CD4-positive, alpha-beta T cell (primary cell): Measurements from ENCODE around the gene RNF144B. TPM values are rescaled to one million over a fixed set of nuclear protein-coding genes. Genes with fewer than 3 reads are reported as not detected.
"Not testable (repeated sequence)": the region's sequence is repeated elsewhere in the genome, so short reads cannot be mapped to it uniquely, and the experiment has no call there.

ENCODE experiments used
- ATAC-seq: fragments of 200-7000 bp; cut with Tn5 transposase; one replicate; pipeline ENCODE4 v1.10.0; 2022; ENCODE audit warnings: mild to moderate bottlenecking; ENCODE audit not compliant: poor library complexity
- CTCF ChIA-PET: fragments of 350-600 bp; sonication (Branson Sonifier 250); formaldehyde crosslinking; loops from one replicate; lab custom pipeline; 2021; ENCODE audit warnings: antibody characterized with exemption, inconsistent platforms; lab: Charles Lee
- POLR2A ChIA-PET: fragments of 350-600 bp; sonication (Branson Sonifier 250); formaldehyde crosslinking; loops from one replicate; lab custom pipeline; 2021; ENCODE audit warnings: antibody characterized with exemption, inconsistent platforms; lab: Charles Lee
- DNase-seq, 14 experiments: peaks; one replicate each; pipeline ENCODE4 v3.0.0-alpha.2; 2013 to 2020; ENCODE audit warnings: mixed read lengths in 2 of 14
- H3K27ac ChIP-seq, 2 donors: one replicate each; pipeline versions ENCODE4 v1.5.1 to v1.7.0; 2013; ENCODE audit warnings: low read length in 2 of 2, low read depth in 1 of 2, mild to moderate bottlenecking in 1 of 2
- H3K27me3 ChIP-seq, 2 experiments: 1 replicate in 1 of 2; 2 replicates in 1 of 2; pipeline versions ENCODE4 v1.6.1 to v1.7.0; 2013; ENCODE audit warnings: low read length in 2 of 2, control low read depth in 1 of 2, mild to moderate bottlenecking in 1 of 2, moderate library complexity in 1 of 2; ENCODE audit not compliant: insufficient read depth in 2 of 2, control insufficient read depth in 1 of 2
- H3K36me3 ChIP-seq: one replicate; pipeline ENCODE4 v1.6.1; 2013; ENCODE audit warnings: low read length, control low read depth; ENCODE audit not compliant: insufficient read depth
- H3K4me1 ChIP-seq: one replicate; pipeline ENCODE4 v1.6.1; 2013; ENCODE audit warnings: low read length, control low read depth; ENCODE audit not compliant: insufficient read depth
- H3K4me3 ChIP-seq: one replicate; pipeline ENCODE4 v1.5.1; 2013; ENCODE audit warnings: mild to moderate bottlenecking, low read length, moderate library complexity
- H3K9me3 ChIP-seq, 2 experiments: 1 replicate in 1 of 2; 2 replicates in 1 of 2; pipeline versions ENCODE4 v1.6.1 to v1.7.0; 2013; ENCODE audit warnings: low read length in 2 of 2, mild to moderate bottlenecking in 2 of 2, control low read depth in 1 of 2, moderate library complexity in 1 of 2; ENCODE audit not compliant: control insufficient read depth in 1 of 2, insufficient read depth in 1 of 2
- H3K27ac Mint-ChIP-seq: one replicate; pipeline ENCODE4 v1.8.0; 2020; ENCODE audit warnings: mixed read lengths
- H3K27me3 Mint-ChIP-seq: one replicate; pipeline ENCODE4 v1.8.0; 2021; ENCODE audit warnings: mixed read lengths
- H3K36me3 Mint-ChIP-seq: one replicate; pipeline ENCODE4 v1.8.0; 2021; ENCODE audit warnings: low read depth, mixed read lengths
- H3K4me1 Mint-ChIP-seq: one replicate; pipeline ENCODE4 v1.8.0; 2021; ENCODE audit warnings: low read depth, mixed read lengths
- H3K4me3 Mint-ChIP-seq: one replicate; pipeline ENCODE4 v1.8.0; 2020; ENCODE audit warnings: mild to moderate bottlenecking, mixed read lengths
- H3K9me3 Mint-ChIP-seq: one replicate; pipeline ENCODE4 v1.8.0; 2020; ENCODE audit warnings: mixed read lengths
- CTCF ChIP-seq: fragments of 200-600 bp; IDR thresholded peaks from one replicate; pipeline ENCODE4 v1.8.0; 2022; ENCODE audit warnings: antibody characterized with exemption, mild to moderate bottlenecking
- intact Hi-C, 2 experiments: fragments of 100-400 bp; cut with DNase I in 1 of 2; cut with micrococcal nuclease in 1 of 2; formaldehyde crosslinking; loops; one replicate each; pipeline versions ENCODE4 v1.15.1 to v1.9.0; 2023 to 2025; cut with DNase I, micrococcal nuclease
- total RNA-seq, 174 experiments: library from RNA in 2 of 174; stranded (reverse) in 2 of 174; gene quantifications; one replicate each; pipeline ENCODE4 v1.2.3 and lab custom pipeline; 2021 to 2026

The RNF144B gene
- total RNA-seq, 2 experiments from 2014 or later: 2.3 to 3.5 TPM

GRCh38 chr6:18353251-18353650 lies 33.9 kb upstream of the RNF144B start:
- no peaks in the 10 kb centered on the region for H3K36me3 ChIP-seq
- intact Hi-C loops: no loop called here

GRCh38 chr6:18357546-18357945 lies 29.6 kb upstream of the RNF144B start:
- CTCF ChIA-PET, H3K4me3 ChIP-seq, H3K4me1 ChIP-seq, H3K27me3 ChIP-seq, H3K9me3 Mint-ChIP-seq, intact Hi-C loops, H3K27ac ChIP-seq, DNase-seq, H3K4me1 Mint-ChIP-seq, H3K9me3 ChIP-seq, POLR2A ChIA-PET, H3K27ac Mint-ChIP-seq, H3K36me3 ChIP-seq, ATAC-seq, H3K36me3 Mint-ChIP-seq, H3K4me3 Mint-ChIP-seq: not testable (repeated sequence)
- peaks cover 27% of the 10 kb centered on the region for H3K27me3 Mint-ChIP-seq

More at GRCh38 chr6:18353251-18353650, 33.9 kb upstream of the RNF144B start:
- DNase-seq (no peak), ATAC-seq (no peak)
- ChIA-PET CTCF (no interaction called here), POLR2A (no interaction called here)
- Mint-ChIP-seq H3K36me3 (no peaks in the 10 kb centered on the region), H3K4me3 (no peak overlapping the region), H3K4me1 (no peaks in the 10 kb centered on the region), H3K27ac (no peak overlapping the region), H3K9me3 (peaks cover under 1% of the 10 kb centered on the region), H3K27me3 (peaks cover 9% of the 10 kb centered on the region)
- H3K27me3 ChIP-seq: no peaks in the 10 kb centered on the region
- no peak for TF ChIP-seq CTCF
- no peak overlapping the region for H3K27ac ChIP-seq
- no peak overlapping the region for H3K4me3 ChIP-seq
- no peaks in the 10 kb centered on the region for H3K4me1 ChIP-seq
- no peaks in the 10 kb centered on the region for H3K9me3 ChIP-seq

- ChIA-PET POLR2A (no interaction called here), CTCF (interaction anchor here (0.6 kb wide), 1 partner anchor 77 kb away, joined by 3 read pairs; no protein-coding TSS in a partner anchor)
- Histone ChIP-seq H3K27me3 (no peaks in the 10 kb centered on the region), H3K4me3 (no peak overlapping the region), H3K27ac (no peak overlapping the region), H3K36me3 (no peaks in the 10 kb centered on the region), H3K4me1 (no peaks in the 10 kb centered on the region), H3K9me3 (no peaks in the 10 kb centered on the region)
- DNase-seq (peak in 1 of 14 experiments; percentile 14), ATAC-seq (no peak)
- intact Hi-C loops: no loop called here
- Mint-ChIP-seq H3K9me3 (peaks cover 3% of the 10 kb centered on the region), H3K36me3 (no peaks in the 10 kb centered on the region), H3K4me1 (no peaks in the 10 kb centered on the region), H3K27ac (no peak overlapping the region), H3K27me3 (peaks cover 27% of the 10 kb centered on the region), H3K4me3 (no peak overlapping the region)
- TF ChIP-seq CTCF: no peak
Observed at GRCh38 chr6:18359237-18359885, 27.8 kb upstream of the RNF144B start.

GRCh38 chr6:18360188-18360587 lies 27.0 kb upstream of the RNF144B start:
- no peak overlapping the region for H3K27ac ChIP-seq
- no peaks in the 10 kb centered on the region for H3K36me3 ChIP-seq
- DNase-seq (no peak), ATAC-seq (no peak)
- H3K9me3 ChIP-seq: no peaks in the 10 kb centered on the region
- peaks cover 3% of the 10 kb centered on the region for H3K9me3 Mint-ChIP-seq
- POLR2A ChIA-PET: no interaction called here
- no peak overlapping the region for H3K4me3 Mint-ChIP-seq
- no peaks in the 10 kb centered on the region for H3K27me3 ChIP-seq
- intact Hi-C loops: no loop called here
- CTCF ChIA-PET: interaction anchor here (0.9 kb wide), 1 partner anchor 10 kb away, joined by 3 read pairs; no protein-coding TSS in a partner anchor
- H3K4me1 Mint-ChIP-seq: no peaks in the 10 kb centered on the region
- TF ChIP-seq CTCF: no peak
- peaks cover 27% of the 10 kb centered on the region for H3K27me3 Mint-ChIP-seq
- no peak overlapping the region for H3K27ac Mint-ChIP-seq
- no peaks in the 10 kb centered on the region for H3K4me1 ChIP-seq
- no peak overlapping the region for H3K4me3 ChIP-seq
- H3K36me3 Mint-ChIP-seq: no peaks in the 10 kb centered on the region
